GM21619 (cell line): ENCODE data around the gene MGLL.
A peak's percentile ranks its signal among the peaks of the same experiment; 100 is the strongest.

Source experiments
- ATAC-seq: cut with Tn5 transposase; IDR thresholded peaks from one replicate; pipeline ENCODE4 v1.9.1; 2021; ENCODE audit not compliant: unreplicated experiment

Gene MGLL

GRCh38 chr3:127815001-127815400, 7.3 kb downstream of the MGLL start:
- ATAC-seq = no peak

- ATAC-seq = no peak
Observed at GRCh38 chr3:127814325-127814781, 8.0 kb downstream of the MGLL start.

GRCh38 chr3:127812151-127812550, 10.2 kb downstream of the MGLL start:
- no peak for ATAC-seq

GRCh38 chr3:127811717-127812116, 10.6 kb downstream of the MGLL start:
- no peak for ATAC-seq

- no peak for ATAC-seq
Observed at GRCh38 chr3:127809611-127810010, 12.7 kb downstream of the MGLL start.

GRCh38 chr3:127809211-127809610, 13.1 kb downstream of the MGLL start:
- ATAC-seq = no peak

GRCh38 chr3:127808197-127808596, 14.1 kb downstream of the MGLL start:
- ATAC-seq = peak; percentile 71

- no peak for ATAC-seq
Observed at GRCh38 chr3:127805026-127805753, 17.1 kb downstream of the MGLL start.

- ATAC-seq = no peak
Observed at GRCh38 chr3:127804141-127804540, 18.2 kb downstream of the MGLL start.

- no peak for ATAC-seq
Observed at GRCh38 chr3:127803619-127804018, 18.7 kb downstream of the MGLL start.

- ATAC-seq = no peak
Observed at GRCh38 chr3:127802606-127803005, 19.7 kb downstream of the MGLL start.

GRCh38 chr3:127801731-127802313, 20.5 kb downstream of the MGLL start:
- no peak for ATAC-seq

GRCh38 chr3:127800508-127800907, 21.8 kb downstream of the MGLL start:
- ATAC-seq = peak; percentile 70

GRCh38 chr3:127799476-127800222, 22.7 kb downstream of the MGLL start:
- ATAC-seq = no peak

- ATAC-seq = no peak
Observed at GRCh38 chr3:127798716-127799115, 23.6 kb downstream of the MGLL start.

- no peak for ATAC-seq
Observed at GRCh38 chr3:127796831-127797150, 25.5 kb downstream of the MGLL start.

GRCh38 chr3:127796045-127796830, 26.1 kb downstream of the MGLL start:
- no peak for ATAC-seq

- no peak for ATAC-seq
Observed at GRCh38 chr3:127794972-127795371, 27.3 kb downstream of the MGLL start.

- ATAC-seq = no peak
Observed at GRCh38 chr3:127794402-127794801, 27.9 kb downstream of the MGLL start.

- no peak for ATAC-seq
Observed at GRCh38 chr3:127792541-127793292, 29.6 kb downstream of the MGLL start.
